Measurements from ENCODE around the gene SLC27A2. TPM values are rescaled to one million over a fixed set of nuclear protein-coding genes. Genes with fewer than 3 reads are reported as not detected.

SLC27A2 gene
- total RNA-seq, 1 experiment from 2014 or later, result not detected

- Histone ChIP-seq H3K27me3 (ENCODE audit: low read length) (no peaks in the 10 kb centered on the region), H4K20me1 (ENCODE audit: insufficient read depth, low read depth, low read length) (no peaks in the 10 kb centered on the region), H3K9me3 (ENCODE audit: low read length) (no peaks in the 10 kb centered on the region), H3K36me3 (ENCODE audit: insufficient read depth, low read length) (no peaks in the 10 kb centered on the region), H3K79me2 (ENCODE audit: low read length) (no peaks in the 10 kb centered on the region), H3K4me3 (ENCODE audit: low read length) (no peak overlapping the region), H3K4me2 (ENCODE audit: low read depth, low read length, poor library complexity, severe bottlenecking) (no peak overlapping the region), H3K9ac (ENCODE audit: low read length) (no peak overlapping the region), H3K27ac (ENCODE audit: low read length) (no peak overlapping the region), H3K9me2 (replicated peaks; ENCODE audit: insufficient read depth, low read length) (no peaks in the 10 kb centered on the region), H3K4me1 (ENCODE audit: low read length) (no peaks in the 10 kb centered on the region), H2AFZ (ENCODE audit: low read length) (no peak overlapping the region)
- DNase-seq, result no peak
These were observed 79.0 kb downstream of the SLC27A2 start for GRCh38 chr15:50260969-50261496.

GRCh38 chr15:50261981-50262380 lies 80.0 kb downstream of the SLC27A2 start:
- H3K9me3 ChIP-seq (ENCODE audit: low read length), result no peaks in the 10 kb centered on the region
- no peaks in the 10 kb centered on the region for H3K36me3 ChIP-seq (ENCODE audit: insufficient read depth, low read length)
- H4K20me1 ChIP-seq (ENCODE audit: insufficient read depth, low read depth, low read length), result no peaks in the 10 kb centered on the region
- no peak overlapping the region for H2AFZ ChIP-seq (ENCODE audit: low read length)
- H3K4me3 ChIP-seq (ENCODE audit: low read length), result no peak overlapping the region
- H3K9me2 ChIP-seq (replicated peaks; ENCODE audit: insufficient read depth, low read length), result no peaks in the 10 kb centered on the region
- no peak overlapping the region for H3K27ac ChIP-seq (ENCODE audit: low read length)
- H3K79me2 ChIP-seq (ENCODE audit: low read length), result no peaks in the 10 kb centered on the region
- no peaks in the 10 kb centered on the region for H3K27me3 ChIP-seq (ENCODE audit: low read length)
- H3K9ac ChIP-seq (ENCODE audit: low read length), result no peak overlapping the region
- H3K4me2 ChIP-seq (ENCODE audit: low read depth, low read length, poor library complexity, severe bottlenecking), result no peak overlapping the region
- H3K4me1 ChIP-seq (ENCODE audit: low read length), result no peaks in the 10 kb centered on the region
- no peak for DNase-seq

GRCh38 chr15:50262533-50262932 lies 80.5 kb downstream of the SLC27A2 start:
- Histone ChIP-seq H3K9me3 (ENCODE audit: low read length) (no peaks in the 10 kb centered on the region), H3K27me3 (ENCODE audit: low read length) (no peaks in the 10 kb centered on the region), H3K4me2 (ENCODE audit: low read depth, low read length, poor library complexity, severe bottlenecking) (no peak overlapping the region), H3K9me2 (replicated peaks; ENCODE audit: insufficient read depth, low read length) (no peaks in the 10 kb centered on the region), H4K20me1 (ENCODE audit: insufficient read depth, low read depth, low read length) (no peaks in the 10 kb centered on the region), H3K9ac (ENCODE audit: low read length) (no peak overlapping the region), H3K27ac (ENCODE audit: low read length) (no peak overlapping the region), H2AFZ (ENCODE audit: low read length) (no peak overlapping the region), H3K79me2 (ENCODE audit: low read length) (no peaks in the 10 kb centered on the region), H3K4me3 (ENCODE audit: low read length) (no peak overlapping the region), H3K4me1 (ENCODE audit: low read length) (no peaks in the 10 kb centered on the region), H3K36me3 (ENCODE audit: insufficient read depth, low read length) (no peaks in the 10 kb centered on the region)
- DNase-seq, result no peak

DNA sequence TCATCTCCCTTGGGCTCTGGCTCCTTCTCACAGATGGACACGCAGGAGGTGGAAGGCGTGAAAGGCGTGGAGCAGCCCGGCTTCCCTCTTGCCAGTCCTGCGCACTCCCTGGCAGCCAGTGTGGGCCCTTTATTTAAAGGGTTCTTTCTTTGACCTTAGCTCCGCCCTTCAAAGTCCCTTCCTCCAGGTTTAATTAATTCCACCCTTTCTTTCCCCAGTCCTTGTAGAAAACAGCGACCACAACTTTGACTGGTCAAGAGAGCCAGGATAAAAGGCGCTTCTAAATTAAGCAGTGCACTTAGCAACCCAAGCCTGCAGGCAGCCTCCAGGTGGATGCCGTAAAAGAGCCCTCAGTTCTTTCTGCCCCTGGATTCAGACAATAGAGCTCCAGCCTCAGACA lies 83.6 kb downstream of the SLC27A2 start, which contains the start of gene HDC:
TSS of gene HDC (minus strand) at position 107 of the 400 bp plus-strand sequence. CDS start at position 4, 103 bp downstream.
- no peaks in the 10 kb centered on the region for H3K36me3 ChIP-seq (ENCODE audit: insufficient read depth, low read length)
- no peaks in the 10 kb centered on the region for H3K9me3 ChIP-seq (ENCODE audit: low read length)

DNA sequence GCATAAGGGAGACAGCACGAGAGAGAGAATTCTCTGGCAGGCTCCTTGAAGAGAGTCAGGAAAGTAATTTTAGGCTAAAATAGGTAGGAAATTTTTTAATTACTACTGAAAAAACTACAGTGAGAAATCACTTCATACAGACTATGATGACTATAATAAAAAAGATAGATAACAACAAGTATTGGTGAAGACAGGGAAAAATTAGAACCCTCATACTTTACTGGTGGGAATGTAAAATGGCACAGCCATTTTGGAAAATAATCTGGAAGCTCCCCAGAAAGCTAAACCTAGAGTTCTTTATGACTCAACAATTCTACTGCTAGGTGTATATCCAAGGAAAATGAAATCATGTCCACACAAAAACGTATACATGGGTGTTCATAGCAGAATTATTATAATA lies 85.6 kb downstream of the SLC27A2 start:
- Histone ChIP-seq H3K4me3 (ENCODE audit: low read length) (no peak overlapping the region), H4K20me1 (ENCODE audit: insufficient read depth, low read depth, low read length) (no peaks in the 10 kb centered on the region), H3K9me3 (ENCODE audit: low read length) (no peaks in the 10 kb centered on the region)

More for the DNA sequence above, 83.6 kb downstream of the SLC27A2 start, which contains the start of gene HDC:
- Histone ChIP-seq H3K4me3 (ENCODE audit: low read length) (no peak within 1 kb of the TSS), H3K79me2 (ENCODE audit: low read length) (no peaks in the 10 kb centered on the region), H2AFZ (ENCODE audit: low read length) (no peak within 1 kb of the TSS), H3K27ac (ENCODE audit: low read length) (no peak within 1 kb of the TSS), H3K9ac (ENCODE audit: low read length) (no peak within 1 kb of the TSS), H3K9me2 (replicated peaks; ENCODE audit: insufficient read depth, low read length) (no peaks in the 10 kb centered on the region), H4K20me1 (ENCODE audit: insufficient read depth, low read depth, low read length) (no peaks in the 10 kb centered on the region), H3K4me2 (ENCODE audit: low read depth, low read length, poor library complexity, severe bottlenecking) (no peak within 1 kb of the TSS), H3K4me1 (ENCODE audit: low read length) (no peaks in the 10 kb centered on the region), H3K27me3 (ENCODE audit: low read length) (no peaks in the 10 kb centered on the region; the same call in 1 of the 2 replicates)
- no peak for DNase-seq

GRCh38 chr15:50275091-50275490 lies 93.1 kb downstream of the SLC27A2 start:
- Histone ChIP-seq H3K4me3 (ENCODE audit: low read length) (no peak overlapping the region), H3K9me2 (replicated peaks; ENCODE audit: insufficient read depth, low read length) (no peaks in the 10 kb centered on the region), H3K36me3 (ENCODE audit: insufficient read depth, low read length) (peaks cover 9% of the 10 kb centered on the region; the same call in 1 of the 2 replicates), H2AFZ (ENCODE audit: low read length) (no peak overlapping the region), H3K9me3 (ENCODE audit: low read length) (no peaks in the 10 kb centered on the region), H3K9ac (ENCODE audit: low read length) (no peak overlapping the region), H4K20me1 (ENCODE audit: insufficient read depth, low read depth, low read length) (no peaks in the 10 kb centered on the region), H3K27ac (ENCODE audit: low read length) (no peak overlapping the region), H3K27me3 (ENCODE audit: low read length) (no peaks in the 10 kb centered on the region; the same call in 1 of the 2 replicates), H3K4me1 (ENCODE audit: low read length) (no peaks in the 10 kb centered on the region), H3K79me2 (ENCODE audit: low read length) (no peaks in the 10 kb centered on the region), H3K4me2 (ENCODE audit: low read depth, low read length, poor library complexity, severe bottlenecking) (no peak overlapping the region)
- no peak for DNase-seq

More for the DNA sequence above, 85.6 kb downstream of the SLC27A2 start:
- Histone ChIP-seq H3K27me3 (ENCODE audit: low read length) (no peaks in the 10 kb centered on the region; the same call in 1 of the 2 replicates), H3K79me2 (ENCODE audit: low read length) (no peaks in the 10 kb centered on the region), H2AFZ (ENCODE audit: low read length) (no peak overlapping the region), H3K9ac (ENCODE audit: low read length) (no peak overlapping the region), H3K9me2 (replicated peaks; ENCODE audit: insufficient read depth, low read length) (no peaks in the 10 kb centered on the region), H3K4me1 (ENCODE audit: low read length) (no peaks in the 10 kb centered on the region), H3K36me3 (ENCODE audit: insufficient read depth, low read length) (no peaks in the 10 kb centered on the region), H3K27ac (ENCODE audit: low read length) (no peak overlapping the region), H3K4me2 (ENCODE audit: low read depth, low read length, poor library complexity, severe bottlenecking) (no peak overlapping the region)
- DNase-seq, result no peak

- Histone ChIP-seq H3K9me3 (ENCODE audit: low read length) (no peaks in the 10 kb centered on the region), H3K36me3 (ENCODE audit: insufficient read depth, low read length) (peaks cover 9% of the 10 kb centered on the region; the same call in 1 of the 2 replicates), H3K4me1 (ENCODE audit: low read length) (no peaks in the 10 kb centered on the region), H2AFZ (ENCODE audit: low read length) (no peak overlapping the region), H3K79me2 (ENCODE audit: low read length) (no peaks in the 10 kb centered on the region), H3K4me3 (ENCODE audit: low read length) (no peak overlapping the region), H3K27me3 (ENCODE audit: low read length) (no peaks in the 10 kb centered on the region), H3K9me2 (replicated peaks; ENCODE audit: insufficient read depth, low read length) (no peaks in the 10 kb centered on the region), H3K9ac (ENCODE audit: low read length) (no peak overlapping the region), H4K20me1 (ENCODE audit: insufficient read depth, low read depth, low read length) (no peaks in the 10 kb centered on the region), H3K27ac (ENCODE audit: low read length) (no peak overlapping the region), H3K4me2 (ENCODE audit: low read depth, low read length, poor library complexity, severe bottlenecking) (no peak overlapping the region)
- no peak for DNase-seq
These were observed 93.9 kb downstream of the SLC27A2 start for GRCh38 chr15:50275908-50276307.

GRCh38 chr15:50277370-50277769 lies 95.4 kb downstream of the SLC27A2 start:
- H3K4me1 ChIP-seq (ENCODE audit: low read length), result no peaks in the 10 kb centered on the region
- H2AFZ ChIP-seq (ENCODE audit: low read length), result no peak overlapping the region
- DNase-seq, result no peak
- peaks cover 9% of the 10 kb centered on the region; the same call in 1 of the 2 replicates for H3K36me3 ChIP-seq (ENCODE audit: insufficient read depth, low read length)
- H3K9me2 ChIP-seq (replicated peaks; ENCODE audit: insufficient read depth, low read length), result no peaks in the 10 kb centered on the region
- no peak overlapping the region for H3K9ac ChIP-seq (ENCODE audit: low read length)
- no peaks in the 10 kb centered on the region for H3K79me2 ChIP-seq (ENCODE audit: low read length)
- no peak overlapping the region for H3K27ac ChIP-seq (ENCODE audit: low read length)
- no peak overlapping the region for H3K4me3 ChIP-seq (ENCODE audit: low read length)
- H3K4me2 ChIP-seq (ENCODE audit: low read depth, low read length, poor library complexity, severe bottlenecking), result no peak overlapping the region
- no peaks in the 10 kb centered on the region for H3K9me3 ChIP-seq (ENCODE audit: low read length)
- H4K20me1 ChIP-seq (ENCODE audit: insufficient read depth, low read depth, low read length), result no peaks in the 10 kb centered on the region
- no peaks in the 10 kb centered on the region for H3K27me3 ChIP-seq (ENCODE audit: low read length)

All from Karpas-422 (cell line).